ENCODE results near the gene SETD4.
"Not testable (repeated sequence)": the region's sequence is repeated elsewhere in the genome, so short reads cannot be mapped to it uniquely, and the experiment has no call there.

The SETD4 gene

GRCh38 chr21:36079010-36079649 is 18.8 kb upstream of the SETD4 start:
- in situ Hi-C loops (cut with MboI; ENCODE audit: low sequenced_read_pairs) = no loop called here

GRCh38 chr21:36077758-36078157 is 17.4 kb upstream of the SETD4 start:
- in situ Hi-C loops (cut with MboI; ENCODE audit: low sequenced_read_pairs) = no loop called here

- in situ Hi-C loops (cut with MboI; ENCODE audit: low sequenced_read_pairs) = no loop called here
Measured at GRCh38 chr21:36076878-36077655, 16.7 kb upstream of the SETD4 start.

GRCh38 chr21:36075953-36076352 is 15.6 kb upstream of the SETD4 start:
- in situ Hi-C loops (cut with MboI; ENCODE audit: low sequenced_read_pairs) = no loop called here

- in situ Hi-C loops (cut with MboI; ENCODE audit: low sequenced_read_pairs) = no loop called here
Measured at GRCh38 chr21:36075171-36075570, 14.8 kb upstream of the SETD4 start.

- in situ Hi-C loops (cut with MboI; ENCODE audit: low sequenced_read_pairs) = not testable (repeated sequence)
Measured at GRCh38 chr21:36073911-36074310, 13.6 kb upstream of the SETD4 start.

- in situ Hi-C loops (cut with MboI; ENCODE audit: low sequenced_read_pairs) = no loop called here
Measured at GRCh38 chr21:36073181-36073580, 12.9 kb upstream of the SETD4 start.

GRCh38 chr21:36072453-36073162 is 12.3 kb upstream of the SETD4 start:
- in situ Hi-C loops (cut with MboI; ENCODE audit: low sequenced_read_pairs) = no loop called here

GRCh38 chr21:36070999-36071398 is 10.7 kb upstream of the SETD4 start:
- in situ Hi-C loops (cut with MboI; ENCODE audit: low sequenced_read_pairs) = no loop called here

GRCh38 chr21:36069713-36070583 is 9.6 kb upstream of the SETD4 start, which contains the start of gene CBR1:
CBR1 (plus strand) TSS chr21:36070024; CDS start chr21:36070116, 92 bp downstream.
- in situ Hi-C loops (cut with MboI; ENCODE audit: low sequenced_read_pairs) = no loop called here

- in situ Hi-C loops (cut with MboI; ENCODE audit: low sequenced_read_pairs) = no loop called here
Measured at GRCh38 chr21:36068748-36069398, 8.5 kb upstream of the SETD4 start.

GRCh38 chr21:36065497-36066036 is 5.2 kb upstream of the SETD4 start:
- in situ Hi-C loops (cut with MboI; ENCODE audit: low sequenced_read_pairs) = no loop called here

- in situ Hi-C loops (cut with MboI; ENCODE audit: low sequenced_read_pairs) = no loop called here
Measured at GRCh38 chr21:36064085-36064460, 3.7 kb upstream of the SETD4 start.

GRCh38 chr21:36063375-36064084 is 3.2 kb upstream of the SETD4 start:
- in situ Hi-C loops (cut with MboI; ENCODE audit: low sequenced_read_pairs) = no loop called here

- in situ Hi-C loops (cut with MboI; ENCODE audit: low sequenced_read_pairs) = no loop called here
Measured at GRCh38 chr21:36061445-36061844, 1.1 kb upstream of the SETD4 start.

- in situ Hi-C loops (cut with MboI; ENCODE audit: low sequenced_read_pairs) = no loop called here
Measured at GRCh38 chr21:36059823-36060158, 535 bp downstream of the SETD4 start.

- in situ Hi-C loops (cut with MboI; ENCODE audit: low sequenced_read_pairs) = no loop called here
Measured at GRCh38 chr21:36055551-36055950, 4.8 kb downstream of the SETD4 start.

GRCh38 chr21:36053715-36054062 is 6.6 kb downstream of the SETD4 start:
- in situ Hi-C loops (cut with MboI; ENCODE audit: low sequenced_read_pairs) = no loop called here

GRCh38 chr21:36052860-36053714 is 7.2 kb downstream of the SETD4 start:
- in situ Hi-C loops (cut with MboI; ENCODE audit: low sequenced_read_pairs) = no loop called here

Data from HL-60/S4 treated with phorbol 12-myristate 13-acetate at 8.2 ng/mL for 4 days and 3 days (cell line).